ENCODE results near the gene PTPRK.
"Not testable (repeated sequence)": the region's sequence is repeated elsewhere in the genome, so short reads cannot be mapped to it uniquely, and the experiment has no call there.

Gene PTPRK

GRCh38 chr6:128434752-128435151 is 85.6 kb downstream of the PTPRK start:
- DNase-seq: not testable (repeated sequence)

GRCh38 chr6:128432394-128432793 is 88.0 kb downstream of the PTPRK start:
- DNase-seq: no peak

GRCh38 chr6:128427139-128427538 is 93.3 kb downstream of the PTPRK start:
- no peak for DNase-seq

GRCh38 chr6:128425856-128426255 is 94.5 kb downstream of the PTPRK start:
- DNase-seq: no peak

- DNase-seq: no peak
Observed at GRCh38 chr6:128422871-128423270, 97.5 kb downstream of the PTPRK start.

- no peak for DNase-seq
Observed at GRCh38 chr6:128422200-128422599, 98.2 kb downstream of the PTPRK start.

- no peak for DNase-seq
Observed at GRCh38 chr6:128421788-128422187, 98.6 kb downstream of the PTPRK start.

- no peak for DNase-seq
Observed at GRCh38 chr6:128417698-128418097, 102.7 kb downstream of the PTPRK start.

GRCh38 chr6:128415387-128415786 is 105.0 kb downstream of the PTPRK start:
- DNase-seq: no peak

GRCh38 chr6:128414943-128415342 is 105.5 kb downstream of the PTPRK start:
- DNase-seq: no peak

- no peak for DNase-seq
Observed at GRCh38 chr6:128413291-128413690, 107.1 kb downstream of the PTPRK start.

GRCh38 chr6:128412680-128413079 is 107.7 kb downstream of the PTPRK start:
- no peak for DNase-seq

GRCh38 chr6:128410584-128410983 is 109.8 kb downstream of the PTPRK start:
- no peak for DNase-seq

GRCh38 chr6:128409003-128409402 is 111.4 kb downstream of the PTPRK start:
- DNase-seq: no peak

- no peak for DNase-seq
Observed at GRCh38 chr6:128406453-128406852, 113.9 kb downstream of the PTPRK start.

GRCh38 chr6:128403618-128404444 is 116.6 kb downstream of the PTPRK start:
- no peak for DNase-seq

- no peak for DNase-seq
Observed at GRCh38 chr6:128400875-128401274, 119.5 kb downstream of the PTPRK start.

GRCh38 chr6:128397996-128398395 is 122.4 kb downstream of the PTPRK start:
- DNase-seq: no peak

GRCh38 chr6:128395596-128395995 is 124.8 kb downstream of the PTPRK start:
- DNase-seq: no peak

GRCh38 chr6:128395188-128395587 is 125.2 kb downstream of the PTPRK start:
- no peak for DNase-seq

- no peak for DNase-seq
Observed at GRCh38 chr6:128394167-128394566, 126.2 kb downstream of the PTPRK start.

GRCh38 chr6:128389820-128390534 is 130.4 kb downstream of the PTPRK start:
- DNase-seq: no peak

GRCh38 chr6:128388380-128388779 is 132.0 kb downstream of the PTPRK start:
- no peak for DNase-seq

GRCh38 chr6:128380891-128381290 is 139.5 kb downstream of the PTPRK start:
- DNase-seq: no peak

Measured in stimulated activated naive CD4-positive, alpha-beta T cell treated with Interleukin-2 at 50 U/mL for 16 hours (primary cell).